GDM1 (cell line): ENCODE results near the gene CDYL2.

Experiments
- DNase-seq: peaks from one replicate; lab custom pipeline; 2025; lab: John Stamatoyannopoulos, UW

Gene CDYL2

GRCh38 chr16:80704751-80705505 is 99.5 kb downstream of the CDYL2 start:
- no peak for DNase-seq

- no peak for DNase-seq
Observed at GRCh38 chr16:80703131-80704071, 101.0 kb downstream of the CDYL2 start.

GRCh38 chr16:80702696-80703095 is 101.7 kb downstream of the CDYL2 start:
- DNase-seq = no peak

GRCh38 chr16:80700558-80700957 is 103.8 kb downstream of the CDYL2 start:
- DNase-seq = no peak

DNA sequence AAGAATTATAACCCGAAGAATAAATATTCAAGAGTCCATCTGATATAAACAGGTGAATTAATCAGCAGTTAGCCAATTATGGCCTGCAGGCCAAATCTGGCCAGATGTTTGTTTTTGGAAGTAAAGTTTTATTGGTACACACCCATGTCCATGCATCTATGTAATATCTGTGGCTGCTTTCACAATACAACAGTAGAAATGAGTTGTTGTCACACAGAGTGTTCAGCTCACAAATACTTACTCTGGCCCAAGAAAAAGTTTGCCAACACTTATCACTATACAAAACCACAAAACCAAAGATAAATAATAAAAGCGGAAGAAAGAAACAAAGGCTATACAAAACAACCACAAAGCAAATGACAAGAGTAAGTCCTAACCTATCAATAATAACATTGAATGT is 109.4 kb downstream of the CDYL2 start:
- DNase-seq = no peak

DNA sequence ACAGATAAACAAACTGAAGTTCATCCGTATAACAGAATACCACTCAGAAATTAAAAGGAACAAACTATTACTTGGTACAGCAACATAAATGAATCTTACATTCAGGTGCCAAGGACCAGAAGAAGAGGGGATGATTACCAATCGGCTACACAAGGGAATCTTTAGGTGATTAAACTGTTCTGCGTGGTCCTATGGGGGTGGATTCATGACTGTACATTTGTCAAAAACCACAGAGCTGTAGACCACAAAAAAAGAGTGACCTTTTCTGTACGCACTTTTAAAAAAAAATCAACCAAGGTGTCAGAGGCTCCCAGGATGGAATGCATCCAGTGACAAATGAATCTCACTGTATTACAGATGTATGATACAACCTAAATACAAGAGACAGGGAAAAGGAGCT is 110.8 kb downstream of the CDYL2 start:
- no peak for DNase-seq

DNA sequence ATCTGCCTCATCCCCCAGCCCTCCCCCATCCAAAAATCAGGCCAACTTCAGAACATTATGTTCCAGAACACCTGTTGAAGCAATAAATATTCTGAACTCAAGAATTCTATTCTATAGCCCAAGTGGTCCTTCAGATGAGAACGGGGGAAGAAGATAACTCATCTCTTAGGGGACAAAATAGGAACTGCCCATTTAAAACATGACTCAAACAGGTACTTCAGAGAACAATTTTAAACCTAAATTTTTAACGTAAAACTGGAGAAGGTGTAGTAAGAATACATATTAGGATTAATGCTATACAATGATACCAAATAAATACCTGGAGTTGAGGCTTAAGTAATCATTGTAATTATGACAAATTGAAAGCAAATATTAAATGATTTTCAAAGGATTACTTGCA is 112.1 kb downstream of the CDYL2 start:
- DNase-seq = no peak

GRCh38 chr16:80691111-80691741 is 113.2 kb downstream of the CDYL2 start:
- no peak for DNase-seq

GRCh38 chr16:80689487-80689886 is 114.9 kb downstream of the CDYL2 start:
- no peak for DNase-seq

DNA sequence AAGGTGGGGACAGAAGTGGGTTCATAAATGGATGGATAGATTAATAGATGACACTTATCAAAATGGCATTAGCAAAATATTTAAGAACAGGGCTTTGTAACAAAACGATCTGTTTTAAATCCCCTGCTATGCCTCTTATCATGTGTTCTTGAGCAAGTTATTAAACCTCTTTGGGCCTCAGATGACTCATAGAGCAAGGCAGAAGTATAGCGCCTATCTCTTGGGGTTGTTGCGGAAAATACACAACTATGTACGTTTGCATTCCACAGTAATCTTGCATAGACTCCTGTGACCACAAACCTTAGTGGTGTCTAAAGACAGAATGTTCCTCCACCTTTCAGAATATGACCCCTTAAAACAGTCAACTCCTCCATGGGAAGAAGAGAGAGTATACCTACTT is 116.8 kb downstream of the CDYL2 start:
- no peak for DNase-seq

DNA sequence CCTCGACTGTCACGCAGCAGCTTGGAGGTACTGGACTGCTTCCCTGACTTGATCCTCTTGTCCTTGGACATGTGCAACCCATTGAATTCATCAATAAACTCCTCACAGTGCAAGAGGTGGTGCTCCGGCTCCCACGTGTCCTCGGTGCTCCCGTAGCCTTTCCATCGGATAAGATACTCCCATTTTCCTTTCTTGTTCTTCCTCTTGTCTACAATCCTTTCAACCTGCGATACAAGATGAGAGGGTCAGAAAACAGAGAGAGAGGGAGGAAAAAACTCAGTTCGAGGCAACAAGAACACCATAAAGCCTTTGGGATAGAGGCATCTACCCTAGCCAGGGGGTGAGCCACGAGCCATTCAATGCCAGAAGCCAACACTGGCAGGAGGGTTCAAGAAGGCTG is 119.5 kb downstream of the CDYL2 start:
- DNase-seq = no peak

DNA sequence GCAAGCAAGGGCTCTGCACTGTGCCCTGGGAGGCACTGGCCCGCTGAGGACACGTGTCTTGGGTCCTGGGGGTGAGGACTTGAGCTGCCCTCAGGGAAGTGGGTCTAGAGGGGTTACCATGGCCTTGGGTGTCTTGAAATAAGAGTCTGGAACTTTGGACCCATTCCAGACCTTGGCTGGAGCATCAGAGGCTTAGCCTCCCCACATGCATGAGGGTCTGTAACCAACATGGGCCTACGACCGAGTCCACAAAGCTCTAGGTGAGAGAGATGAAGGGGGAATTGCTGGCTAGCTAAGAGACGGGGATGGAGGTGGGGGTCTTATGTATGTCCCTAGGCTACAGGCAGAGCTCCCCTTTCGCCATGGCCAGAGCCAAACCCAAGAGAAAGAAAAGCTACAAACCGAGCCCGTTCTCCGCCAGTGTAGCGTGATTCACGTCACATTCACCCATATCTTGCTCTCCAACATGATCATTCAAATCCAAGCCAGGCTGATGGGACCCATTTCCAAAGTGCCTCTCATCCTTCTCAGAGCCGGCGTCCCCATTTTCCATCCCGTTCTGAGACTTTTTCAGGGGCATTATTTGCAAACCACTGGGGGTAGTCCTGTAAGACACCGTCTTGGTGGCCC is 120.1 kb downstream of the CDYL2 start:
- no peak for DNase-seq

GRCh38 chr16:80683646-80684045 is 120.8 kb downstream of the CDYL2 start:
- no peak for DNase-seq

GRCh38 chr16:80682421-80683070 is 121.9 kb downstream of the CDYL2 start:
- no peak for DNase-seq

- DNase-seq = no peak
Observed at GRCh38 chr16:80681436-80681835, 123.0 kb downstream of the CDYL2 start.

DNA sequence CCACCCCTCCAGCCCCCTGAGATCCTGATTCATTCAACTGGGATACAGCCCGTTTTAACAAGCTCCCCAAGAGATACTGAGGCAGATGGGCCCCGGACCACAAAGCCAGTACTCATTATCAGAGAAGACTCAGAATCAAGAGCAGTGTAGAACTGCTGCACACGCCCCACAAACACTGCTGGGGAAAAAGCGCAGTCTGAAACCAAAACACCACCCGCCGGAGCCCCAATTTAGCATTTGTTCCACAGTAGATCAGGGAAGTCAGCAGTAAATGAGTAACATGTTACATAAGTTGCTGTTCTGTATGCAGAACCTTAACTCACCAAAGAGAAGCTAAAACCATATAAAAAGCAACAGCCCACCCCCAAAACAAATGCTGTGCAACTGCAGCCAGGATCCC is 123.6 kb downstream of the CDYL2 start:
- DNase-seq = no peak

- no peak for DNase-seq
Observed at GRCh38 chr16:80680046-80680445, 124.4 kb downstream of the CDYL2 start.

DNA sequence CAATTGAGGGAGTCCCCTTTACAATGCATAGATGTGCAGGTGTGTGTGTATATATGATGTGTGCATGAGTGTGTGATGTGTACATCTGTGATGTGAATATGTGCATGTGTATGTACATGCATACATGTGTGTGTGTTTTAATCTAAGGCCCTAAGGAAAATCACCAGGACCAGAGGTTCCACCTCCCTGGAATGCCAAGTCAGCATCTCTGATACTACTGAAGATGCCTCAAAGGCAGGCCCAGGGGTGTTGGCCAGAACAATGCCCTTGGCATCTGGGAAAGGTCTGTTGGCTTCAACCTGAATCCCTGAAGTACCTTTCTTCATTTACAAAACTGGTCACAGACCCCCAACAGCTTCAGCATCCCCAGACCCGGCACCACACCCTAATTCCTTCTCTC is 129.5 kb downstream of the CDYL2 start:
- DNase-seq = no peak

DNA sequence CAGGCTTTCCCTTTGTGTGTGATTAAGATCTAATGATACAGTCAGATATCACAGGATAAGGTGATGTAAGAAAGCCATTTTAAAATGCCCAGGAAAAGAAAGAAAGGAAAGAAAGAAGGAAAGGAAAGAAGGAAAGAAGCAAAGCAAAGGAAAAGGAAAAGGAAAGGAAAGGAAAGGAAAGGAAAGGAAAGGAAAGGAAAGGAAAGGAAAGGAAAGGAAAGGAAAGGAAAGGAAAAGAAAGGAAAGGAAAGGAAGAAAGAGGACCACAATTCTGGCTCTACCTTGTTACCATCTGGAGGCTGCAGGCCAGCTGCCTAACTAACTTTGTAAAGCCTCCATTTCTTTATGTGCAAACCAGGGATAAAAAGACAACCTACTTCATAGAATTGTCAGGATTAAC is 132.0 kb downstream of the CDYL2 start:
- no peak for DNase-seq

- DNase-seq = no peak
Observed at GRCh38 chr16:80671281-80671849, 133.0 kb downstream of the CDYL2 start.

GRCh38 chr16:80670170-80670865 is 134.1 kb downstream of the CDYL2 start:
- no peak for DNase-seq
